ENCODE results near the gene GORAB. TPM values are rescaled to one million over a fixed set of nuclear protein-coding genes. Genes with fewer than 3 reads are reported as not detected.

Gene GORAB
- polyA plus RNA-seq, 1 donor from 2014 or later = 17.8 TPM

GRCh38 chr1:170534626-170535147 is 2.7 kb downstream of the GORAB start:
- H3K36me3 ChIP-seq (ENCODE audit: insufficient read depth, low read length) = no peaks in the 10 kb centered on the region
- peaks cover 47% of the 10 kb centered on the region for H3K79me2 ChIP-seq (replicated peaks; ENCODE audit: insufficient read depth, low read length)
- no peaks in the 10 kb centered on the region for H3K27me3 ChIP-seq (ENCODE audit: insufficient read depth, low read depth, low read length)
- no peak overlapping the region for H3K9ac ChIP-seq (ENCODE audit: low read length)
- H3K9me3 ChIP-seq (ENCODE audit: low read length) = no peaks in the 10 kb centered on the region
- TF ChIP-seq, protein P1, sequence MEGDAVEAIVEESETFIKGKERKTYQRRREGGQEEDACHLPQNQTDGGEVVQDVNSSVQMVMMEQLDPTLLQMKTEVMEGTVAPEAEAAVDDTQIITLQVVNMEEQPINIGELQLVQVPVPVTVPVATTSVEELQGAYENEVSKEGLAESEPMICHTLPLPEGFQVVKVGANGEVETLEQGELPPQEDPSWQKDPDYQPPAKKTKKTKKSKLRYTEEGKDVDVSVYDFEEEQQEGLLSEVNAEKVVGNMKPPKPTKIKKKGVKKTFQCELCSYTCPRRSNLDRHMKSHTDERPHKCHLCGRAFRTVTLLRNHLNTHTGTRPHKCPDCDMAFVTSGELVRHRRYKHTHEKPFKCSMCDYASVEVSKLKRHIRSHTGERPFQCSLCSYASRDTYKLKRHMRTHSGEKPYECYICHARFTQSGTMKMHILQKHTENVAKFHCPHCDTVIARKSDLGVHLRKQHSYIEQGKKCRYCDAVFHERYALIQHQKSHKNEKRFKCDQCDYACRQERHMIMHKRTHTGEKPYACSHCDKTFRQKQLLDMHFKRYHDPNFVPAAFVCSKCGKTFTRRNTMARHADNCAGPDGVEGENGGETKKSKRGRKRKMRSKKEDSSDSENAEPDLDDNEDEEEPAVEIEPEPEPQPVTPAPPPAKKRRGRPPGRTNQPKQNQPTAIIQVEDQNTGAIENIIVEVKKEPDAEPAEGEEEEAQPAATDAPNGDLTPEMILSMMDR (IDR thresholded peaks at IDR 0.05; ENCODE audit: poor library complexity, severe bottlenecking) = no peak
- TF ChIP-seq POLR2AphosphoS5 (IDR thresholded peaks at IDR 0.05) = no peak
- no peak for TF ChIP-seq EP300 (conservative IDR thresholded peaks at IDR 0.05; ENCODE audit: poor library complexity, severe bottlenecking)
- no peak for TF ChIP-seq SMC3 (conservative IDR thresholded peaks at IDR 0.05; ENCODE audit: poor library complexity)
- no peak for TF ChIP-seq MXI1 (conservative IDR thresholded peaks at IDR 0.05; ENCODE audit: poor library complexity, severe bottlenecking)
- no peak for TF ChIP-seq TAF1 (IDR thresholded peaks at IDR 0.05; ENCODE audit: low read depth)
- TF ChIP-seq EZH2 (IDR thresholded peaks at IDR 0.05; ENCODE audit: borderline replicate concordance, insufficient read depth, low read length, poor library complexity, severe bottlenecking) = no peak
- TF ChIP-seq, protein P2, sequence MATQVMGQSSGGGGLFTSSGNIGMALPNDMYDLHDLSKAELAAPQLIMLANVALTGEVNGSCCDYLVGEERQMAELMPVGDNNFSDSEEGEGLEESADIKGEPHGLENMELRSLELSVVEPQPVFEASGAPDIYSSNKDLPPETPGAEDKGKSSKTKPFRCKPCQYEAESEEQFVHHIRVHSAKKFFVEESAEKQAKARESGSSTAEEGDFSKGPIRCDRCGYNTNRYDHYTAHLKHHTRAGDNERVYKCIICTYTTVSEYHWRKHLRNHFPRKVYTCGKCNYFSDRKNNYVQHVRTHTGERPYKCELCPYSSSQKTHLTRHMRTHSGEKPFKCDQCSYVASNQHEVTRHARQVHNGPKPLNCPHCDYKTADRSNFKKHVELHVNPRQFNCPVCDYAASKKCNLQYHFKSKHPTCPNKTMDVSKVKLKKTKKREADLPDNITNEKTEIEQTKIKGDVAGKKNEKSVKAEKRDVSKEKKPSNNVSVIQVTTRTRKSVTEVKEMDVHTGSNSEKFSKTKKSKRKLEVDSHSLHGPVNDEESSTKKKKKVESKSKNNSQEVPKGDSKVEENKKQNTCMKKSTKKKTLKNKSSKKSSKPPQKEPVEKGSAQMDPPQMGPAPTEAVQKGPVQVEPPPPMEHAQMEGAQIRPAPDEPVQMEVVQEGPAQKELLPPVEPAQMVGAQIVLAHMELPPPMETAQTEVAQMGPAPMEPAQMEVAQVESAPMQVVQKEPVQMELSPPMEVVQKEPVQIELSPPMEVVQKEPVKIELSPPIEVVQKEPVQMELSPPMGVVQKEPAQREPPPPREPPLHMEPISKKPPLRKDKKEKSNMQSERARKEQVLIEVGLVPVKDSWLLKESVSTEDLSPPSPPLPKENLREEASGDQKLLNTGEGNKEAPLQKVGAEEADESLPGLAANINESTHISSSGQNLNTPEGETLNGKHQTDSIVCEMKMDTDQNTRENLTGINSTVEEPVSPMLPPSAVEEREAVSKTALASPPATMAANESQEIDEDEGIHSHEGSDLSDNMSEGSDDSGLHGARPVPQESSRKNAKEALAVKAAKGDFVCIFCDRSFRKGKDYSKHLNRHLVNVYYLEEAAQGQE (IDR thresholded peaks at IDR 0.05; ENCODE audit: borderline replicate concordance) = no peak
- TF ChIP-seq RAD21 (conservative IDR thresholded peaks at IDR 0.05) = no peak
- H3K4me2 ChIP-seq (ENCODE audit: low read length) = no peak overlapping the region
- no peaks in the 10 kb centered on the region for H3K9me2 ChIP-seq (ENCODE audit: insufficient read depth, low read length)
- H3K4me3 ChIP-seq (ENCODE audit: low read length) = no peak overlapping the region
- H3F3A ChIP-seq (ENCODE audit: insufficient read depth, low read length, poor library complexity, severe bottlenecking) = peaks cover 5% of the 10 kb centered on the region
- H3K27ac ChIP-seq (ENCODE audit: low read length) = no peak overlapping the region
- no peak overlapping the region for H2AFZ ChIP-seq (ENCODE audit: low read depth, low read length)
- no peaks in the 10 kb centered on the region for H4K20me1 ChIP-seq (ENCODE audit: insufficient read depth)

DNA sequence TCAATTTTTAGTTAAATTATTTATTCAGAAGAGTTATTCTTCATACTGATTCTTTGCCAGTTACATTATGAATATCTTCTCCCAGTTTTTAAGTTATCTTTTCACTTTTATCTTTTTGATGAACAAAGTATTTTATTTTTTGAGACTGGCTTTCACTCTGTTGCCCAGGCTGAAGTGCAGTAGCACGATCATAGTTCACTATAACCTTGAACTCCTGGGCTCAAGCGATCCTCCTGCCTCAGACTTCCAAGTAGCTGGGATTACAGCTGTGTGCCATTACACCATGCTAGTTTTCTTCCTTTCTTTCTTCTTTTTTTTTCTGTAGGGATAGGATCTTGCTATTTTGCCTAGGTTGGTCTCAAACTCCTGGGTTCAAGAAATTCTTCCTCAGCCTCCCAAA is 3.5 kb downstream of the GORAB start:
- H3K4me3 ChIP-seq (ENCODE audit: low read length) = no peak overlapping the region

More for the DNA sequence above, 3.5 kb downstream of the GORAB start:
- no peak overlapping the region for H3K4me2 ChIP-seq (ENCODE audit: low read length)
- H4K20me1 ChIP-seq (ENCODE audit: insufficient read depth) = no peaks in the 10 kb centered on the region
- peaks cover 47% of the 10 kb centered on the region for H3K79me2 ChIP-seq (replicated peaks; ENCODE audit: insufficient read depth, low read length)
- H3K36me3 ChIP-seq (ENCODE audit: insufficient read depth, low read length) = no peaks in the 10 kb centered on the region
- no peaks in the 10 kb centered on the region for H3K9me3 ChIP-seq (ENCODE audit: low read length)
- no peaks in the 10 kb centered on the region for H3K9me2 ChIP-seq (ENCODE audit: insufficient read depth, low read length)
- no peak overlapping the region for H3K9ac ChIP-seq (ENCODE audit: low read length)
- no peak overlapping the region for H2AFZ ChIP-seq (ENCODE audit: low read depth, low read length)
- TF ChIP-seq TAF1 (IDR thresholded peaks at IDR 0.05; ENCODE audit: low read depth) (no peak), EP300 (conservative IDR thresholded peaks at IDR 0.05; ENCODE audit: poor library complexity, severe bottlenecking) (no peak), EZH2 (IDR thresholded peaks at IDR 0.05; ENCODE audit: borderline replicate concordance, insufficient read depth, low read length, poor library complexity, severe bottlenecking) (no peak)
- TF ChIP-seq, protein P2 (IDR thresholded peaks at IDR 0.05; ENCODE audit: borderline replicate concordance) = no peak
- no peak overlapping the region for H3K27ac ChIP-seq (ENCODE audit: low read length)
- H3K27me3 ChIP-seq (ENCODE audit: insufficient read depth, low read depth, low read length) = no peaks in the 10 kb centered on the region
- peaks cover 5% of the 10 kb centered on the region for H3F3A ChIP-seq (ENCODE audit: insufficient read depth, low read length, poor library complexity, severe bottlenecking)
